Trophoblast cell (in vitro differentiated cells and primary cell): ENCODE measurements around the gene ACTMAP.

ENCODE experiments used
- DNase-seq, 2 donors: peaks; one replicate each; pipeline ENCODE4 v3.0.0-alpha.2; 2016
- H2AFZ ChIP-seq: 2 replicates; pipeline ENCODE4 v1.6.1; 2013; ENCODE audit warnings: low read length, moderate library complexity, mild to moderate bottlenecking; ENCODE audit not compliant: insufficient read depth, poor library complexity
- H2AK5ac ChIP-seq: 2 replicates; pipeline ENCODE4 v1.6.1; 2013; ENCODE audit warnings: mild to moderate bottlenecking, low read length
- H2BK120ac ChIP-seq: 2 replicates; pipeline ENCODE4 v1.6.1; 2013; ENCODE audit warnings: low read length, mild to moderate bottlenecking, moderate library complexity; ENCODE audit not compliant: insufficient read depth, poor library complexity
- H2BK12ac ChIP-seq: 2 replicates; pipeline ENCODE4 v1.6.1; 2013; ENCODE audit warnings: mild to moderate bottlenecking, low read length, moderate library complexity
- H2BK5ac ChIP-seq: 2 replicates; pipeline ENCODE4 v1.6.1; 2013; ENCODE audit warnings: low read length, low read depth, moderate library complexity, mild to moderate bottlenecking; ENCODE audit not compliant: poor library complexity
- H3K14ac ChIP-seq: 2 replicates; pipeline ENCODE4 v1.6.1; 2013; ENCODE audit warnings: mild to moderate bottlenecking, low read length
- H3K18ac ChIP-seq: 2 replicates; pipeline ENCODE4 v1.6.1; 2013; ENCODE audit warnings: mild to moderate bottlenecking, low read length
- H3K23ac ChIP-seq: 2 replicates; pipeline ENCODE4 v1.6.1; 2013; ENCODE audit warnings: low read length
- H3K27ac ChIP-seq: 2 replicates; pipeline ENCODE4 v1.5.1; 2013; ENCODE audit warnings: low read depth, mild to moderate bottlenecking, inconsistent platforms, low read length, moderate library complexity
- H3K27me3 ChIP-seq: 2 replicates; pipeline ENCODE4 v1.6.1; 2013; ENCODE audit warnings: inconsistent platforms, mild to moderate bottlenecking, low read length, moderate library complexity; ENCODE audit not compliant: insufficient read depth
- H3K36me3 ChIP-seq, 2 experiments: 1 replicate in 1 of 2; 2 replicates in 1 of 2; pipeline ENCODE4 v1.6.1; 2013; ENCODE audit warnings: low read length in 2 of 2, mild to moderate bottlenecking in 2 of 2, moderate library complexity in 1 of 2; ENCODE audit not compliant: insufficient read depth in 2 of 2, control insufficient read depth in 1 of 2
- H3K4ac ChIP-seq: 2 replicates; pipeline ENCODE4 v1.6.1; 2013; ENCODE audit warnings: low read depth, mild to moderate bottlenecking, low read length, moderate library complexity
- H3K4me1 ChIP-seq, 2 experiments: 1 replicate in 1 of 2; 2 replicates in 1 of 2; pipeline ENCODE4 v1.6.1; 2013; ENCODE audit warnings: low read length in 2 of 2, mild to moderate bottlenecking in 2 of 2, moderate library complexity in 1 of 2; ENCODE audit not compliant: insufficient read depth in 2 of 2, control insufficient read depth in 1 of 2
- H3K4me2 ChIP-seq: 2 replicates; pipeline ENCODE4 v1.6.1; 2013; ENCODE audit warnings: inconsistent platforms, mild to moderate bottlenecking, low read length, moderate library complexity
- H3K4me3 ChIP-seq: 2 replicates; pipeline ENCODE4 v1.5.1; 2013; ENCODE audit warnings: mild to moderate bottlenecking, low read depth, low read length, inconsistent platforms
- H3K79me1 ChIP-seq: one replicate; pipeline ENCODE4 v1.6.1; 2013; ENCODE audit warnings: low read length
- H3K79me2 ChIP-seq: 2 replicates; pipeline ENCODE4 v1.6.1; 2013; ENCODE audit warnings: low read length, mild to moderate bottlenecking; ENCODE audit not compliant: control insufficient read depth, insufficient read depth, poor library complexity
- H3K9ac ChIP-seq: 2 replicates; pipeline ENCODE4 v1.6.1; 2013; ENCODE audit warnings: mild to moderate bottlenecking, low read length
- H3K9me3 ChIP-seq: 2 replicates; pipeline ENCODE4 v1.6.1; 2013; ENCODE audit warnings: low read depth, mild to moderate bottlenecking, control low read depth, inconsistent platforms, low read length; ENCODE audit not compliant: insufficient read depth
- H4K12ac ChIP-seq: 2 replicates; pipeline ENCODE4 v1.6.1; 2013; ENCODE audit warnings: low read depth, mild to moderate bottlenecking, low read length, moderate library complexity
- H4K8ac ChIP-seq: 2 replicates; pipeline ENCODE4 v1.6.1; 2013; ENCODE audit warnings: low read depth, mild to moderate bottlenecking, low read length, moderate library complexity
- H4K91ac ChIP-seq: one replicate; pipeline ENCODE4 v1.6.1; 2013; ENCODE audit warnings: low read depth, mild to moderate bottlenecking, low read length, moderate library complexity
- WGBS: extraction: QIAGEN DNeasy Blood & Tissue Kit; methylation state at CpG from one replicate; pipeline ENCODE4 v1.1.7; 2013; ENCODE audit warnings: missing lambda C conversion rate; ENCODE audit not compliant: insufficient read length, insufficient coverage; ENCODE audit errors: extremely low coverage; 5-methylcytosine and 5-hydroxymethylcytosine counted together

ACTMAP gene

DNA sequence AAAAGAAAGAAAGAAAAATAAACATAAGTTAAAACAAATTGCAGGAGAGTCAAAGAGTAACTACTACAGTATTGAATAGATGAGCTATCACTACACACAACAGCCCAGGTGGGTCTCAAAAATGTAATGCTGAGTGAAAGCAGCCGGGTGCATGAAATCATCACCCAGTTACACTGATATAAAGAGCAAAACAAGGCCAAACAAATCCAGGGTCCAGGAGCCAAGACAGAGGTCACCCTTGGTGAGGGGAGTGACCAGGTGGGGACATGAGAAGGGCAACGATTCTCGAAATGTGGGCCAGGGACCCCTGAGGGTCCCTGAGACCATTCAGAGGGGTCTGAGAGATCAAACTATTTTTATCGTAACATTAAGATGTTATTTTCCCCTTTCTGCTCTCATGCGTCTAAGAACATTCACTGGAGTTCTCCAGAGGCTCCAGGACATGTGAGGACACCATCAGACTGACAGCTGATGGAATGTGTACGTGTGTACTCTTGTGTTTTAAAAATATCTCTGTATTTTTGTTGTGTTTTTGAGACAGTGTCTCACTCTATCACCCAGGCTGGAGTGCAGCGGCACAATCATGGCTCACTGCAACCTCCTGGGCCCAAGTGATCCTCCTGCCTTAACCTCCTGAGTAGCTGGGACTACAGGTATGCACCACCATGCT, 44.2 kb downstream of the ACTMAP start:
- Histone ChIP-seq H4K8ac (no peak overlapping the region), H3K79me1 (no peaks in the 10 kb centered on the region), H2AK5ac (no peak overlapping the region), H3K27ac (no peak overlapping the region), H3K9ac (no peak overlapping the region), H3K4me3 (no peak overlapping the region), H3K27me3 (no peaks in the 10 kb centered on the region), H2BK120ac (no peak overlapping the region), H4K12ac (no peak overlapping the region), H3K18ac (no peak overlapping the region), H3K9me3 (no peaks in the 10 kb centered on the region), H3K14ac (no peak overlapping the region), H3K36me3 (peaks cover 37 to 47% of the 10 kb centered on the region in 2 experiments), H3K4me1 (no peaks in the 10 kb centered on the region), H2BK12ac (no peak overlapping the region), H4K91ac (no peak overlapping the region), H2BK5ac (no peak overlapping the region), H3K4ac (no peak overlapping the region), H3K23ac (no peak overlapping the region), H3K4me2 (no peak overlapping the region), H2AFZ (no peak overlapping the region), H3K79me2 (no peaks in the 10 kb centered on the region)
- no CpG with 5 or more reads among the region's 7 CpGs for WGBS
- no peak for DNase-seq

GRCh38 chr19:40705362-40705651, 45.0 kb downstream of the ACTMAP start:
- Histone ChIP-seq H3K27me3 (no peaks in the 10 kb centered on the region), H3K4me1 (no peaks in the 10 kb centered on the region), H3K14ac (no peak overlapping the region), H4K8ac (no peak overlapping the region), H2AK5ac (no peak overlapping the region), H3K4me2 (no peak overlapping the region), H2BK12ac (no peak overlapping the region), H3K18ac (no peak overlapping the region), H3K79me2 (no peaks in the 10 kb centered on the region), H2AFZ (no peak overlapping the region), H3K4ac (no peak overlapping the region), H3K79me1 (no peaks in the 10 kb centered on the region), H3K36me3 (peaks cover 37 to 47% of the 10 kb centered on the region in 2 experiments), H4K12ac (no peak overlapping the region), H2BK120ac (no peak overlapping the region), H3K23ac (no peak overlapping the region), H4K91ac (no peak overlapping the region), H3K4me3 (no peak overlapping the region), H3K9ac (no peak overlapping the region), H3K9me3 (no peaks in the 10 kb centered on the region), H2BK5ac (no peak overlapping the region), H3K27ac (no peak overlapping the region)
- no peak for DNase-seq
- WGBS: no CpG with 5 or more reads among the region's 9 CpGs

DNA sequence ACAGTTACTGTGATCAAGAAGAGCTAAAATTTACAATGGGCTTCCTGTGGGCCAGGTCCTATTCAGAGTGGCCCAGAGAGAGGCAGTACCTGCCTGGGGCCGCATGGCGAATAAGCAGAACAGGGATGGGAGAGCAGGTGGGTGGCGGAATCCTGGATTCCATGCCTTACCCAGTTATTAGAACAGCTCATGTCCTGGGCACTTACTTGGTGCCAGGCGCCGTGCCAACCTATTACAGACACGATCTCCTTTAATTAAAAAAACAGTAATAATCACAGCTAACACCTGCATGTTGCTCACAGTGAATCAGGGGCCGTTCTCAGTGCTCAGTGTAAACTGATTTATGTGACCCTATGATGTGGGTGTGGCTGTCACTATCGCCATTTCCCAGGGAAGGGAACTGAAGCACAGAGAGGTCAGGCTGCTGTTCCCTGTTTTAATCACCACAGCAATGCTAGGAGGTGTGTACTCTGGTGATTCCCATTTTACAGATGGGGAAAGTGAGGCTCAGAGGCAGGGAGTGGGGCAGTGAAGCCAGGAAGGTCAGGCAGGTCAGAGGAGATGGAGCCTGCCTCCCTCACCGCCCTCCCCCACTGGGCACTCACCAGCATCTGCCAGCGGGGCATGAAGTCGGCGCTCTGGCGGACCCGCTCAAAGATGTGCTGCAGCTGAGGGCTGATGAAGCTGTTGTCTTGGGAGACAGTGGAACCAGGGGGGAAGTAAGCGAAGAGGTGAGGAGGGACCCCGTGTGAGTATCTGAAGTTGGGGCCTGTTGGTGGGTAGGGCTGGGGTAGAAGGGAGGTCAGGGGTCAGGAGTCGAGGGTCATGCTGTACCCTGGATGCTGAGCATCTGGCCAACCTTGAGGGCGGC, 45.6 kb downstream of the ACTMAP start:
- Histone ChIP-seq H3K9ac (no peak overlapping the region), H3K14ac (no peak overlapping the region), H3K79me1 (no peaks in the 10 kb centered on the region), H2AFZ (no peak overlapping the region), H4K8ac (no peak overlapping the region), H3K4me1 (no peaks in the 10 kb centered on the region), H3K4me2 (no peak overlapping the region), H3K18ac (no peak overlapping the region), H3K9me3 (no peaks in the 10 kb centered on the region), H3K36me3 (peaks cover 38 to 49% of the 10 kb centered on the region in 2 experiments), H2BK120ac (no peak overlapping the region), H4K91ac (no peak overlapping the region), H3K79me2 (no peaks in the 10 kb centered on the region), H3K23ac (no peak overlapping the region), H3K27ac (no peak overlapping the region), H3K4ac (no peak overlapping the region), H2BK5ac (no peak overlapping the region), H3K4me3 (no peak overlapping the region), H4K12ac (no peak overlapping the region), H2AK5ac (no peak overlapping the region), H2BK12ac (no peak overlapping the region), H3K27me3 (no peaks in the 10 kb centered on the region)
- DNase-seq: no peak
- no CpG with 5 or more reads among the region's 18 CpGs for WGBS

DNA sequence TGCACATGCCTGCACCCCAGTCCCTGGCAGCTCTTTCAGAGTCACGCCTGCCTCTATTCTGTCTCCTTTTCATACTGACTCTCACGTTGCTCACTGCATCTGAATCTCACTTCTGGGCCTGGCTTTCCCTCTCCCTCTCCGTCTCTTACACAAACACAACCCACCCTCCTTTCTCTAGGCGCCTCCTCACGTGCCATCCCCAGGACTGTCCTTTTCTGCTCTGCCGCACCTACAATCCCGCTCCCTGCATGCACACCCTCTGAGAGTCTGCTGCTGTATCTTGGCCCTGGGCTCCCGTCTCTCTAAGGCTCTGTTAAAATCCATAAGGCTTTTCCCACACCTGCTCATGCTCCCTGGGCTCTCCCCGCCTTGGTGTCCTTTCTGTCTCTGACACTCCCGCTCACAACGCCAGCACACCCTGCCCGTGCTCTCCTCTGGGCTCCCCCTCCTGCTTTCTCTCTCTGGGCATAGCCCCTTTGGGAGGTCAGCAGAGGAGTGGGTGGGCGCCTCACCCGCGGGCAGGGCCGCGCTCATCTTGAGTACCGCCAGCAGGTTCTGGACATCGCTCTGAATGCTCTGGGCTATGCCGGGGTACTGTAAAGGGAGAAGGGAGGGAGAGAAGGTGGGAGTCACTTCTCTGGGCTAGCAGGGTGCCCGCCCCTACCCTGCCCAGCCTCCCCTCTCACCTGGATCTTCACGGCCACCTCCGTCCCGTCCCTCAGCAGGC, 47.1 kb downstream of the ACTMAP start:
- Histone ChIP-seq H4K91ac (no peak overlapping the region), H3K27ac (no peak overlapping the region), H3K27me3 (no peaks in the 10 kb centered on the region), H2AFZ (no peak overlapping the region), H2AK5ac (no peak overlapping the region), H4K8ac (no peak overlapping the region), H4K12ac (no peak overlapping the region), H3K9ac (no peak overlapping the region), H2BK120ac (no peak overlapping the region), H3K9me3 (no peaks in the 10 kb centered on the region), H3K18ac (no peak overlapping the region), H2BK12ac (no peak overlapping the region), H3K4me3 (no peak overlapping the region), H3K79me1 (no peaks in the 10 kb centered on the region), H3K79me2 (no peaks in the 10 kb centered on the region), H3K4me1 (no peaks in the 10 kb centered on the region), H3K23ac (no peak overlapping the region), H3K4ac (no peak overlapping the region), H3K36me3 (peaks cover 38 to 49% of the 10 kb centered on the region in 2 experiments), H3K14ac (no peak overlapping the region), H2BK5ac (no peak overlapping the region), H3K4me2 (no peak overlapping the region)
- no CpG with 5 or more reads among the region's 24 CpGs for WGBS
- DNase-seq: no peak
